Measurements from ENCODE around the gene NAALADL2.
A peak's percentile ranks its signal among the peaks of the same experiment; 100 is the strongest.

NAALADL2 gene

DNA sequence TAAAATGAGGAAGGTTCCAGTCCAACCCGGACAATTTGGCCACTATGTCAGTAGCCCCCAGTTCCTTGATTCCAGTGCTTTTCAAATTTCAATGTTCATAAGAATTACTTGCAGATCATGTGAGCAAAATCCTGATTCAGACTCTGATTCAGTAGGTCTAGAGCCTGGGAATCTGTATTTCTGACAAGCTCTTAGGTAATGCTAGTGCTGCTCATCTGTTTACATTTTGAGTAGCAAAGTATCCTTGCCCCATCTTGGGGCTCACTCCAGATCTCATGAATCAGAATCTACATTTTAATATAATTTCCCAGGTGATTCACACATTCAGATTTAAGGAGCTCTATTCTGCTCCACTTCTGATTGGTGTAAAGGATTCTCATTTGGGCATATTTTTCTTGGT lies 142.0 kb downstream of the NAALADL2 start:
- DNase-seq = no peak

DNA sequence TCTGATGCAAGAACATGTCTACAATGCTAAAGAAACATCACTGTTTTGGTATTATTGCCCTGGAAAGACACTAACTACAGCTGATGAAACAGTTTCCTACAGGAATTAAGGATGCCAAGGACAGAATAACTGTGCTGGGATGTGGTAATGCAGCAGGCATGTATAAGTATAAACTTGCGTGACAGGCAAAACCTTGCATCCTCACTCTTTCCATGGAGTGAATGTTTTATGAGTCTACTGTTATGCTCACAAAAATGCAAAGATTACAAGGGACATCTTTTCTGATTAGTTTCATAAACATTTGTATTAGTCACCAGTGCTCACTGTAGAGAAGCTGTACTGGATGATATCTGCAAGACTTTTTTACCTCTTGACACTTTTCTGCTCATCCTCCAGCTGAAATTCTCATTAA lies 143.6 kb downstream of the NAALADL2 start:
- no peak for DNase-seq

DNA sequence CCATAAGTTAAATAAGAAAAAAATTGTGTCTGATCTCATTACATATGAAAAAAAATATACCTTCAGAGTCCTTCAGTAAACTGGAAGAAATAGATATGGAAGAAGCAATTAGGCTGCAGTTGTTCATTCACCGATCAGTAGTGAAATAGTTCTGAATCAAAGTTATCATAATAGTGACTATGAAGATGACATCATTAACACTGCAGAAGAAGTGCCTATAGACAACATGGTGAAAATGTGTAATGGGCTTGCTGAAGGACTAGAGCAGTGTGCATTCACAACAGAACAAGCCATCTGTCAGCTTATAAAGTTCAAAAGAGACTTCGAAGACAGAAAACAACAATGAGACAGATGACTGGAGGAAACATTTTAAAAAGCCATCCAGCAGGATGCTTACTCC lies 144.5 kb downstream of the NAALADL2 start:
- DNase-seq = no peak

DNA sequence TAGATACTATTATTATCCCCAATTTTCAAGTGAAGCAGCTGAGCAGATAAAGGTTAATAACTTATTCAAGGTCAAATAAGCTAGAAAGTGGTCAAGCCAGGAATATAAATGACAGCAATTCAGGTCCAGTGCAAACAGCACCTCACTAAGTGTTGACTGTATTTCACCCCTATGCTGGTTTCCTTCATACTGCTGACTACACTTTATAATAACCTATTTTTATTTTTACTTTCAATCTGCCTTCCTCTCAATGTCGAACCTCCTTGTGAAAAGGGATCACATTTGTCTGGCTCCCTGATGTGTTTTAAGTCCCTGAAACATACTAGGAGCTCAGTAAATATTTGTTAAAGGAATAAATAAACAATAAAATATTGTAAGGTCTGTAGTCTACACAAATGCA lies 146.1 kb downstream of the NAALADL2 start:
- DNase-seq = no peak

DNA sequence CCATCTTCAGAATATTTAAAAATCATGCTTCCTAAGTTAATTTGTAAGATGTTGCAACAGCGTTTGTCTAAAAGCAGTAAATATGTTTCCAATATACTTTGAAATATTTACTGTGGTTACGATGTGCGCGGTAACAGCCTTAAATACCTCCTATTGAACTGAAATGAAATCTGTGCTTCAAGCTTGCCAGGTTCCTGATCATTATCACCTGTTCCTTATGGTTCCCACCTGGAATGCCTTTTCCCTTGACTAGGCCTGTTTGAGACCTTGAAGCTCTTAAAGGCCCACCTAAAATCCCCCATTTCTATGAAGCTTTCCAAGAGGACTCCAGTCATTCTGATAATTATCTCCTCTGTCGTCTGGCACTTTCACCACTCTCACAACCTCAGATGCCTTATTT lies 146.7 kb downstream of the NAALADL2 start:
- DNase-seq = no peak

DNA sequence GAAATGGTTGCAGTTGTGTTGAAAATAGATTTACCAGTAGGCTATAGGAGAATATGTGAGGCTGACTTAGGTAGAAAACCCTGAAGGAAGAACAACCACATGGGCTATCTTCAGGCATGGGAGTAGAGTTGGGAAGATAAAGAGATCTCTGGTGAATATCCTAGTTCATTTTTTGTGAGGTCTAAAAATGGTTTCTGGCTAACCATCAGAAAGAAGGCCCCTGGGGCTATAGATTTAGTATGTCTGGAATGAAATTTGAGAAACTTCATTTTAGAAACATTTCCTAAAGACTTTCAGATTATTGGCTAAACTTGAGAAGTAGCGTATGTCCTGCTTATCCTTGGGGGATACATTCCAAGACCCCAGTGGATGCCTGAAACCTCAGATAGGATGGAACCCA lies 148.2 kb downstream of the NAALADL2 start:
- no peak for DNase-seq

DNA sequence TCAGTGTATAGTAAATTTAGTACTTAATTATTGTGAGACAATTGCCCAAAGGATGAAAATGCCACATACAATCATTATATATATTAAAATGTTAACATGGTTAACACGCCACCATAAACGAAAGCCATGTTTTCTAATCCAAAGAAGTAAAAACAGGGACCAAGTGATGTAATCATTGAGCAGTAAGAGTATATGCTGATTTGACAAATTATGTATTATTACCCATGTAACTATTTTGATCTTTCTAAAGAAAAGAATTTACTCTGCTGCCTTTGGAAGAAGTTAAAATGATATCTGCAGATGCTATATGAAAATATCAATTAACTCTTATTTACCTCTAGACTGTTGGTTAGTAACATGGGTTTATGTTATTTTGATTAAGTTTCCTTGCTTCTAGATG lies 150.2 kb downstream of the NAALADL2 start:
- DNase-seq = no peak

DNA sequence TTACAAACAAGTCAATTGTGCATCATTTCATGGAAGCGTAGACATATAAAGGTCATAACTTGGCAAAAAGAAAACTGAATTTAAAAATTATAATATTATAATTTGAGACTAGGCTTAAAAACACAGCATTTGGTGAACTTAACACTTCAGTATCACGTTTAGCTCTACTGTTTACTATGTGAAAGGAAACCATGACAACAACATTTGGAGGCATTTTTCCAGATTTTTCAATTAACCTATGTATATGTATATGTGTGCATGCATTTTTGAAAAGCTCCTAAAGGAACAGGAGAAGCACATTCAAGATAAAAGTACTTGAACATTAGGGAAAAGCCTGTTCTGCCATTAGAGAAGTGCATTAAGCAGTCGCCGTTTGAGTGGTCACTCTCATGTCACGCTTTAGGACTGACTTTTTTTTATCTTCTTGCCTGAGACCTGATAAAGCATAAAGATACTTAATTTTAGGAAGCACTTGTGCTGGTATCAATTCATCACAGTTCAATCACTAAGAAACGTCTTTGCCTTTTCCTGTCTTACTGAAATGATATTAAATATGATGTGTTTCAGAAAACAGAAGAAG lies 156.0 kb downstream of the NAALADL2 start:
- no peak for DNase-seq

DNA sequence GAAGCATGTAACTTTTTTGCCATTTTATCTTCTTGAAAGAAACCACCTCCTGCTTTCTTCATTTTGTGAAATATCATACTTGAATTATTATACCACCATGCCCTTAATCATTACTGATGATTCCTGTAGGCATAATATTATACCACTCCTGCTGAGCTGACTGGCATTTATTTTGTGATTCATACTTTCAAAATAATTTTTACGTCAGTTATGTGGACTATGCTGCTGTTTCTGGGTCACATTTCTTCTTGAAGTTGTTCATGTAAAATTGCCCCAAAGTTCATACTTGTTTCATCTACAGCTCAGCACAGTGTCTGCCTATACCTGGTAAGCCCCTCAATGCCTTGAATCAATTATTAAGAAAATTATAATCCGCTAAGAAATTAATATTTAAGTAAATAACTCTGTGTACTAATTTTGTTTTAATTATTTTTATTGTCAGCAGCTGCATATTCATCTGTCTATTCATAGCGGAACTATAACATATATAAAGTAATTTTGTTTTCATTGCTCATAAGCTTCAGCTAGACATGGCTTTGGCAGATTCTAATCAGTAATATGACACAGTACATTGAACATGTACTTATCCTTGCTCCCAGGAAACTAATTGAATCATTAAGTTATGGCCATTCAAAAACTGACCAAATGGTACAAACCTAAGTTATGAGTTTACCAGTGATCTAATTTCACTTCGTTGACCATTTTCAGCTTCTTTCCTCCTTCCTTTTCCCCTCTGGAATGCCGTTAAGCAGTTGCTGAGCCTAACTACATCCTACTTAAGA lies 160.0 kb downstream of the NAALADL2 start:
- no peak for DNase-seq

DNA sequence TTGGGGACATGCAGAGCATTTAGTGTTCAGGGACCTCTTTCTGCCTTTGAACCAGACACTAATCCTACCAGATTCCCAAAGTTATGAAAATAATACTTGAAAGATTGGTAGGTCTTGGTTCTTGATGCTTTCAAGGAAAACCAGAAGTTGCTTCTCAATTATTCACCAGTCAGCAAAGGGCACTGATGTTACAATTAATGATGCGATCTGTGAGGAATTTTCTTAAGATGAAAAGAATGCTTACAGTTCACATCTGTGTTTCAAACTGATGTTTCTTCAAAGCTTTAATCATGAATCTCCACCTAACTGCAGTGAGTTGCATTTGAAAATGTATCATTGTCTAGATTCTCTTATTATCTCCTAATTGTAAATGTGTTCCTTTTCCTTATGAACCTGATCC lies 161.0 kb downstream of the NAALADL2 start:
- DNase-seq = no peak

DNA sequence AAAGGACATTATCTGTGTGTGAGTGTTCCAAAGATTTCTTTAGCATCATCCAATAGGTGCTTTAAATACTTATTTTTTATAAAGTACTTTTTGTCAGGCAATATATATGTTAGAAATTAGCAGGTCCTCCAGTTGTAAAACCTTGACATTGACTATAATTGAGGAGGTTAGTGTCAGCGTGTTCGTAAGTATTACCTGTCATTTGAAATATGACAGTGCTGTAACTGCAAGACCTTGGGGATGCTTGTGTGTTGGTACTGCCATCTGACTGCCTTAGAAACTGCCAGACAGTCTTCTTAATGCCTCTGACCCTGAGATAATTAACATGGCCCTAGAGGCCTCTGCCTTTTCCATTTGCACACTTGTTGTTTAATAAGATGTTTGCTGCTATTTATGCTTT lies 170.7 kb downstream of the NAALADL2 start:
- no peak for DNase-seq

DNA sequence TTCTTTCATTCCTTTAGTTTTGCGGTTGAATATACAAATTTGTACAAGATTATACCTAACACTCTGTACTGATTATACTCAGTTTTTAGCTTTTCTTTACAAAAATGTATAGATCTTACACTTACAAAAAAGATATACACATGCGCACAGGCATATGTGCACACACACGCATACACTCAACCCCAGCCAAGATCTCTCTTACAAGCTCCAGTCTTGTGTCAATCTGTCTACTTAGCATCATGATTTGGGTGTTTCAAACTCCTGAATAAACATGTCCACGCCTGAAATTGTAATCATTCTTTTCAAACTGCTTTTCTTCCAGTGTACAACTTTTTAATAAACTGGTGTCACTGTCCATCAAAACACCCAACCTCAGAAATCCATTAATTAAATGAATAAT lies 180.7 kb downstream of the NAALADL2 start:
- DNase-seq = no peak

DNA sequence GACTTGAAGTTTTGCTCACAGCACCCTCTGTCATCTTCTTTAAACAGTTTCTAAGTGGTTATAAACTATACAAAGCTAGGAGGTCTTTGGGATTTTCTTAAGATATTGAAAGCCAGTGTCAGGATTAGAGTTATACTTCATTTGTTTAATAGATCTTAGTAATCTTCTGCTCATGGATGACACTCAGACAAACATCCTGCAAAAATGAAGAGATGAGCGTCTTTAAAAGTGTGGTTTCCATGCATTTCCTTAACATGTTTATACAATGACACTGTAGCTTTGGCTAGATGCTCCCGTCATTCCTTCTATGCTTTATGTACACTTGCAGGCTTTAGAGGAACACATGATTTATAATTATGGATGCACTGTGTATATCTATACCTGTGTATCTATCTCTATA lies 182.2 kb downstream of the NAALADL2 start:
- DNase-seq = no peak

DNA sequence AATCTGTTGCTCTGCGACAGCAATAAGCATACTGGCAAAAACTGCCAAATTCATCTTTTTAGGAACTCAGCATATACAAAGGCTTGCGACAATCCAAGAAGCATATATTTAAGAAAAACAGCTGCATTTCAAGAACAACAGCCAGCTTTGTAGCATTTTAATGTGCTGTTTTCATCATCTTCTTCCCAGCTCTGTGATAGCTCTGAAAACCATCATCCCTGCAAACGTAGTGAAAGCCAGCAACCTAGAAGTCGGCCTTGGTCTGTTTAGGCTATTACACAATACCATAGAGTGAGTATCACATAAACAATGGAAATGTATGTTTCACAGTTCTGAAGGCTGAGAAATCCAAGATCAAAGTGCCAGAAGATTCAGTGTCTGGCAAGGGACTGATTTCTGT lies 187.5 kb downstream of the NAALADL2 start:
- no peak for DNase-seq

DNA sequence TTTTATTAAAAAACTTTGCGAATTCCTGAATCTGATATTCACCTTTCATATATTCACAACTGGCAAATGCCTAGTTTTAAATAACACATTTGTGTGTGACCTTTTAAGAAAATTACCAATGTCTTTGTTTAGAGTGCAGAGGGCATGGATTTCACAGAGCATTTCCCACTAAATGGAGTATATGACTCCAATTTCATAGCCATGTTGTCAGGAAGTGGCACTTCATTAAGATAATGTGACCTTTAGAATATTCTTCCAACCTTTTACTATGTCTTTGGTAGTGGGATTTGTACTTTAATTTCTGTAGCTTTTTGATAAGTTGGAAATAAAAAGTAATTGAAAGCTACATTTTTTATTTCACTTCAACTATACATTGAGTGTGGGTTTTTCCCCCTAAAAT lies 188.7 kb downstream of the NAALADL2 start:
- DNase-seq = no peak

DNA sequence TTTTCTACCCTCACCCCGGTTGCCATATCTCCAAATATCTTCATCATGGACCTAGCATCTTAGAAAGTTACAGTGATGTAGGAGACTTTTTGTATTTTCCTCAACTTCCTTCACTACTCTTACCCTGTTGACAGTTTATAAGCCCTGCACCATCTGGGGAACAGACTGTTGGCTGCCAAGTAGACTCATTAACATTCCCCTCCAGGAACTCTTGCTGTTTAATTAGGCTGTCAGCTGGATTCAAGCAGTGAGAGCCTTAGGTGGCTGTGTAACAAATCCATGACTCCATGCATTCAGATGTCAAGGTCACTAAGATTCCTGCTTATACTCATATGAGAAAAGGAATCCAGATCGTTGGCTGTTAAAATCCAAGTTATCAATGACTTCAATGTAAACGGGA lies 198.3 kb downstream of the NAALADL2 start:
- no peak for DNase-seq

DNA sequence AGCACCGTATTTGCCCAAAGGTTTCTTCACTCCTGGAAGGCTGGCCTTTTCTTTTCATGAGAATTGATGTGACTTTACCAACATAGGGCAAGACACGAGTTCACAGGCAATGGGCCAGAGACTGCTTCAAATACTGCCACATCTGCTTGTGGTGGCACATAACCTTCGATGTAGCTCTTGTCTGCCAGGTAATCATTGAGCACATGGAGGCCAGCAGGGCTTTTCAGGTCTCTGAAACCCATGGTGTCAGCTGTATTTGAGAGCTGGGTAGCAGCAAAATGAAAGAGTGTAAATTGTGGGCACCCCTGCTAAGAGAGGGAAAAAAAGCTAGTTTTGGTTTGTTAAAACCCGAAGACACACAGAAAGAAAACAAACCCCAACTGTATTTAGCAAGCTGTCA lies 200.7 kb downstream of the NAALADL2 start:
- DNase-seq = no peak

DNA sequence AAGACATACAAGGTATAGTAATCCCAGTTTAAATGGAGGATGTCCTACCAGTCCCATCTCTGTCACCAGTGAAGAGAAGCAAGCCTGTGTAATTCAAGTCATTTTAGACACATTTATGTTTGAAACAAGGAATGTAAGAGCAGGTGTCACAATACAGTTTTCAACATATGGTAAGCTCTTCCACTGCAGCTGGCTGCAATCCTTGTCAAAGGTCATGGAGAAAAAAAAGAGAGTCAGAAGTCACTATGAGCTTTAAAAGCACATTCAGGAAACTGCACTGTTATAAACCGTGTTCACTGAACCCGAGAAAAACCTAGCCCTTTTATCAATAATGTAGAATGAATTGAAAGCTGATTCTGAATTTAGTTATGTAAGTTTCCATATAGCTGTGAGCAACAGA lies 206.4 kb downstream of the NAALADL2 start:
- no peak for DNase-seq

DNA sequence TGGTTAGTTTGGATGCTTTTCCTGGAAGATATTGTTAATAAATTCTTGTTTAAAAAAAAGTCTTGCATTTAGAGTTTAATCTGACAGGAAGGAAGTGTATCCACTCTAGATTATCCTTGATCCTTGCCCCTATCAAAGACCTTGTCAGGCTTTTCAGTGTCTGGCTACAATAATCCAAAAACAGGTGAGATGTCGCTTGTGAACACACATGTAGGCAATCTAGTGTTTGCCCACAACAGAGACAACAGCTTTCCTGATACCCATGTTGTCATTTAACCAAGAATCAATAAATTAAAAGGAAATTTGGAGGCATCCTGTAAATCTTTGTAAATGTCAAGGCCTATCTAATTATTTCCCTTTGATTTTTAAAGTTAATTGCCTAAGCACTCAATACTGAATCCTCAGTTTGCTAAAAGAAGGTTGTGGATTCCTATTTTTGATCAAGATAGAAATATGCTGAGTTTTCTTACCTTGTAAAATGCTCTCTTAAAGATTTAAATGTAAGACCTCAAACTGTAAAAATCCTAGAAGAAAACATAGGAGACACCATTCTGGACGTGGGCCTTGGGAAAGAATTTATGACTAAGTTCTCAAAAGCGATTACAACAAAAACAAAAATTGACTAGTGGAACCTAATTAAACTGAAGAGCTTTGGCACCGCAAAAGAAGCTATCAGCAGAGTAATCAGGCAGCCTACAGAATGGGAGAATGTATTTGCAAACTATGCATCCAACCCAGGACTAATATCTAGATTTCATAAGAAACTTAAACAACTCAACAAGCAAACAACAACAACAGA lies 207.7 kb downstream of the NAALADL2 start:
- no peak for DNase-seq

DNA sequence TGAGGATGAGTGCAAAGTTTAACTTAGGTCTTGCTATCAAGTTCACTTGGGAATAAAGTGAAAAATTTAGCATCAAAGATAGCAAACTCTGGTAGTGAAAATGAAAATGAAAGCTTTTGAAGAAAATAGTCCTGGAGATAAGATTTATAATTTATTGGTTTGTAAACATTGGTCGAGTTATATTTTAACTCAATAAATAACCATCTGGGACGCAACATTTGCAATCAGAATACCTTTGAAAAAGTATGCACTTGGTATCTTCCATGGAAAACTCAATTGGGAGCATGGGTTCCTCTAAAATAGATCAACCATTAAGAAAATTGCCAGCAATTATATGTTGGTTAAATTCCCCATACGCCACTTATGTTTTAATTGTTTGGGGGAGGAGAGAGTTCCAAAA lies 209.5 kb downstream of the NAALADL2 start:
- no peak for DNase-seq

DNA sequence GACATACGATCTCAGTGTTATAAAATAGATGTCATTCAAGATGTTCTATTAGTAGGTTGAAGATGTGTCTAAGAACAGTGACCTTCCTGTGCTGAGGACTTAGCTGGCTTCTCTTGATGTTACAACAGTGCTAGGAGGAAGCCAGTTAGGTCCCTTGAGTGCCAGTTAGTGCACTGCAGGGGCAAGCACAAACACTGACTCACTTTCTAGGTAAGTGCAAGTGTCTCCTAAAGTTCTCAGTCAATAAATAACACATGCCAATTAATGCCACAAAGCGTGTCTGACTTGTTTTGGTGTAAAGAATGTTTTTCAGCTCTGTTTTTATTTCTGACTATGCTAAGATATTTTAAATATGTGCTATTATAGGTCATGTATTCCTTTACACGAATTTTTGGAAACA lies 211.8 kb downstream of the NAALADL2 start:
- DNase-seq = peak; percentile 55

DNA sequence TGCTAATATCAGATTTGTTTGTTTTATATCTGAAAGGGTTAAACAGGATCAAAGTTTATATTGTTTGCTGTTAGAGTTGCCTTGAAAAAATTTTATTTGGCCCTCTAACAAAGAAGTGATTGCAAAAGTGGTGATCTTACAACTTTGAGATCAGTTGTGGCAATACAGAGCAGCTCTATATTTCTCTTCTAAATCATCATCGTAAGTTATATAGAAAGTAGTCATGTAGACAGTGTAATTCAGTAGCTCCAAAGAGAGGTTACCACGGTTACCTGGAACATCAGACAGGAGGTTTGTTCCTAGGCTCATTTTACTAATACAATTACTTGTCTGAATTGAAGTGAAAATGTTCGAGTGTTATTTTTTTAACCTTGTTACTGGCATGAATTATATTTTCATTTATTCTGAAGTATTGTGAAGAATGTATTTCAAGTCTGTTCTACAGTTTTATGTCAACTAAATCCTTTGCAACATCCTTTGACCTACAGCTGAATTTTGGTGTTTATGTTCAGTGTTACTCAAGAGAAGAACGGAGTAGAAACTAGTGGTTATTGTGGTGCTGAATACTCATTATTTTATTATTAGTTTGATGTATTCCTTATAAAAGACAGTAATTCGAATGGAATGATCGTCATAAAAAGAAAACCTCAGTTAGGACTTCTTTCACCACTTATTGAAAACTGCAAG lies 214.2 kb downstream of the NAALADL2 start:
- DNase-seq = no peak

DNA sequence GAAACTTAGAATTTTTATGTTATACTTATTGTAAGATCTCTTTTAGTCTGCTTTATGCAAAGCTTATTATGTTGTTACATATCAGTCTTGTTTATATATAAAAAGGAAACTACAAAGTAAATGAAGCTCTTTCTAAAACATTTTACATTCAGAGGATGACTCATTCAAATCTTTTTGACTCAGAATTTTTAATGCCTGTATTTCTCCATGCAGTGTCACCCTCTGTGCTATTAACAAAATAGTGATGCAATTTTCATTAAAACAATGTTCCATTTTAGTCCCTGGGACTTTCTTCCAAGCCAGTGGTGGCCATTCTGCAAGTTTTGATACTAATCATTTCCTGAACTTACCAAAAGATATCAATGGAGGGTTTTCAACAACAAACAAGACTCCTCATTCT lies 216.1 kb downstream of the NAALADL2 start:
- no peak for DNase-seq

DNA sequence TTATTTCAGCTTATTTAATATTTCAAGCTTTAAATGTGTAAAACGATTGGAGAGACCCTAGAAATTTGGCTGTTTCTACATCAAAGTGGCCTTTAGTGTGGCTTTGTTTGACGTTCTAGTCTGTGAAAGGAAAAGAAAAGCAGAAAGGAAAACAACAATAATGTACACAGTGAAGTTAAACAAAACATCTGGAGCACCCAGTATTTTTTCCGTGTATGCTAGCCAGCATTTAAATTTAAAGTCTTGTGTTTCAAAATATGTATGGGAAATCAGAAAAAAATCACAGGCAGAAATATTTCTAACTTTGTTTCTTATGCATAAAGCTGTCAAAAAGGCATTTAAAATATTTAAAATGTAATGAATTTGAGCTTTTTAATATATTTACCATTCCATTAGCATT lies 218.1 kb downstream of the NAALADL2 start:
- no peak for DNase-seq

All from islet precursor cell (in vitro differentiated cells).